ENCODE results near the gene CDH19. TPM values are rescaled to one million over a fixed set of nuclear protein-coding genes. Genes with fewer than 3 reads are reported as not detected.

Gene CDH19, protein sequence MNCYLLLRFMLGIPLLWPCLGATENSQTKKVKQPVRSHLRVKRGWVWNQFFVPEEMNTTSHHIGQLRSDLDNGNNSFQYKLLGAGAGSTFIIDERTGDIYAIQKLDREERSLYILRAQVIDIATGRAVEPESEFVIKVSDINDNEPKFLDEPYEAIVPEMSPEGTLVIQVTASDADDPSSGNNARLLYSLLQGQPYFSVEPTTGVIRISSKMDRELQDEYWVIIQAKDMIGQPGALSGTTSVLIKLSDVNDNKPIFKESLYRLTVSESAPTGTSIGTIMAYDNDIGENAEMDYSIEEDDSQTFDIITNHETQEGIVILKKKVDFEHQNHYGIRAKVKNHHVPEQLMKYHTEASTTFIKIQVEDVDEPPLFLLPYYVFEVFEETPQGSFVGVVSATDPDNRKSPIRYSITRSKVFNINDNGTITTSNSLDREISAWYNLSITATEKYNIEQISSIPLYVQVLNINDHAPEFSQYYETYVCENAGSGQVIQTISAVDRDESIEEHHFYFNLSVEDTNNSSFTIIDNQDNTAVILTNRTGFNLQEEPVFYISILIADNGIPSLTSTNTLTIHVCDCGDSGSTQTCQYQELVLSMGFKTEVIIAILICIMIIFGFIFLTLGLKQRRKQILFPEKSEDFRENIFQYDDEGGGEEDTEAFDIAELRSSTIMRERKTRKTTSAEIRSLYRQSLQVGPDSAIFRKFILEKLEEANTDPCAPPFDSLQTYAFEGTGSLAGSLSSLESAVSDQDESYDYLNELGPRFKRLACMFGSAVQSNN
- 1 to 10 TPM; 1.3 to 9.5 (median 6.8) TPM for total RNA-seq

DNA sequence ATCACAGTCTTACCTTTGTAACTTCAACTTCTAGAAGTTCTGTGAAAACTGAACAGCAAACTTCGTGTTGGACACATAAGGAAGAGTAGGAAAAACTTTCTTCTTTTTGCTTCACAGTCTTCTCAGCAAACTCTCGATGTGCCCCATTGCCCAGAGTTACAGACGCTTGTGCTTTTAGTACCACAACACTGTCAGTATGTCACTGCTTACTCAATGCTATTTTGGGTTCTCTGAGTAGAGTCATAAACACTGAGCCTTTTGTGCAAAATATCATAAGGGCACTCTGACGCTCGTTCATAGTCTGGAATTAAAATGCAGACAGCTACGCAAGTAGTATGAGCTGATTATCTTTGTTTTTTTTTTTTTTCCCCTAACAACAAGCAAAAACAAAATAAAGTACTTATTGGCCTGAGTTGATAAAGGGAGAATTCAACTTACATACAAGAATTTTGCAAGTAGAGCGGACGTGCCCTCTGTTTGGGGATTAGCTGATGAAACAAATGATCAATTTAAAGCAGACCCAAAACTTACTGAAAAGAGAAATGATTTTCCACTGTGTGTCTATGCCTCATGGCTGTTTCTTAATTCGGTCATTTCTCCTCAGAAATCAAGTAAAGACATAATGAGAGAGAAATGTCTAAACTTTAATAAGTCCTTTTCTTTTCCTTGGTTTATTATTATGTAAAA lies at the start of gene CDH19:
CDH19 (minus strand) TSS at position 150 of the 687 bp plus-strand sequence. CDS start 31,886 bp downstream, outside the sequence.
- WGBS, 2 donors, result 67 to 68% methylated on average over 9 of the region's 9 CpGs
- no peak within 1 kb of the TSS for H3K4me3 ChIP-seq (ENCODE audit: low read depth, poor library complexity, severe bottlenecking)
- no peak for DNase-seq (ENCODE audit: low spot score in 2 of 2)
- intact Hi-C loops (cut with DNase I; ENCODE audit: low total_unique reads), result no loop called here
- no peak for TF ChIP-seq CTCF (IDR thresholded peaks at IDR 0.05)
- TF ChIP-seq POLR2A (IDR thresholded peaks at IDR 0.05), result no peak

GRCh38 chr18:66647671-66648070 lies 43.8 kb upstream of the CDH19 start:
- TF ChIP-seq CTCF (IDR thresholded peaks at IDR 0.05) (no peak), POLR2A (IDR thresholded peaks at IDR 0.05) (no peak)
- WGBS, 2 donors, result 89 to 90% methylated on average over 1 of the region's 1 CpG
- DNase-seq (ENCODE audit: low spot score in 2 of 2), result no peak
- intact Hi-C loops (cut with DNase I; ENCODE audit: low total_unique reads), result no loop called here
- H3K4me3 ChIP-seq (ENCODE audit: low read depth, poor library complexity, severe bottlenecking), result no peak overlapping the region

GRCh38 chr18:66646609-66647008 lies 42.7 kb upstream of the CDH19 start:
- no peak overlapping the region for H3K4me3 ChIP-seq (ENCODE audit: low read depth, poor library complexity, severe bottlenecking)
- DNase-seq (ENCODE audit: low spot score in 2 of 2), result no peak
- no peak for TF ChIP-seq CTCF (IDR thresholded peaks at IDR 0.05)
- no peak for TF ChIP-seq POLR2A (IDR thresholded peaks at IDR 0.05)
- intact Hi-C loops (cut with DNase I; ENCODE audit: low total_unique reads), result no loop called here
- 94 to 96% methylated on average over 2 of the region's 2 CpGs for WGBS, 2 donors

DNA sequence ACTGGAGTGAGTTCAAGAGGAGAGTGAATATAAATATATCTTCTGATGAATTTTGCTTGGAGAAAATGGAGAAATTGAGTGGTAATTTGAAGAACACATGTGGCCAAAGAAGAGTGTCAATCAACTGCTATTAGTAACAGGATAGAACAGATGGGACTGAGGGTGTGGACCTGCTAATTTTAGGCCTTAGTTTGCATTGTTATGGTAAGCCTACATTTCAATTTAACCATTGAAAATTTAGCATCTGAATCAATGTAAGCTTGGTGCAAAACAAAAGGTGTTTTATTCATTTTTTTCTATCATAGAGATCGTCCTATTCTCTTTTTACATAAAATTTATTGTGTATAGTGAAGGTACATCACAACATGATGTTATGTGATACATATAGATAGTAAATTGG lies 42.1 kb upstream of the CDH19 start:
- H3K4me3 ChIP-seq (ENCODE audit: low read depth, poor library complexity, severe bottlenecking), result no peak overlapping the region
- TF ChIP-seq CTCF (IDR thresholded peaks at IDR 0.05) (no peak), POLR2A (IDR thresholded peaks at IDR 0.05) (no peak)
- WGBS, 2 donors, result 72% methylated on average over 1 of the region's 1 CpG
- no peak for DNase-seq (ENCODE audit: low spot score in 2 of 2)
- intact Hi-C loops (cut with DNase I; ENCODE audit: low total_unique reads), result no loop called here

GRCh38 chr18:66641056-66641455 lies 37.2 kb upstream of the CDH19 start:
- WGBS, 2 donors, result 74 to 75% methylated on average over 4 of the region's 4 CpGs
- DNase-seq (ENCODE audit: low spot score in 2 of 2), result no peak
- intact Hi-C loops (cut with DNase I; ENCODE audit: low total_unique reads), result no loop called here
- no peak overlapping the region for H3K4me3 ChIP-seq (ENCODE audit: low read depth, poor library complexity, severe bottlenecking)
- TF ChIP-seq POLR2A (IDR thresholded peaks at IDR 0.05) (no peak), CTCF (IDR thresholded peaks at IDR 0.05) (no peak)

All from lower leg skin (tissue), 4 donors.